ENCODE measurements around the gene GALNT9.

DNA sequence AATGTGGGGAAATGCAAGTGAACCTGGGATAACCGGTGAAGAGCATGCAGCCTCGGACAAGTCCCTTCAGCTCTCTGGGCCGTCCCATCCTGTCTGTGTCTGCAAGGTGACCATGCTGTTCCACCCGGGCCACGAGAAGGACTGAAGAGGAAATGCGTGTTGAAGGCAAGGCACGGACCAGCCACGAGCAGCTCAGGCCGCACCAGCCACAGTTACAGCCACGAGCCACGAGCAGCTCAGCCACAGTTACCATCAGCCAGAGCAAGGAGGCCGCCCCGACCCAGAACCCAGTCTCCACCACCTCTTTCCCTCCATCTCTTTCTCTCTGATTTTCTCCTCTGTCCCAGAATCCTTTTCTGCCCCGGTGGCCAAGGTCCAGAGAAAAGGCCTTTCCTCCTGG, 18.8 kb upstream of the GALNT9 start:
- TF ChIP-seq, protein P1, sequence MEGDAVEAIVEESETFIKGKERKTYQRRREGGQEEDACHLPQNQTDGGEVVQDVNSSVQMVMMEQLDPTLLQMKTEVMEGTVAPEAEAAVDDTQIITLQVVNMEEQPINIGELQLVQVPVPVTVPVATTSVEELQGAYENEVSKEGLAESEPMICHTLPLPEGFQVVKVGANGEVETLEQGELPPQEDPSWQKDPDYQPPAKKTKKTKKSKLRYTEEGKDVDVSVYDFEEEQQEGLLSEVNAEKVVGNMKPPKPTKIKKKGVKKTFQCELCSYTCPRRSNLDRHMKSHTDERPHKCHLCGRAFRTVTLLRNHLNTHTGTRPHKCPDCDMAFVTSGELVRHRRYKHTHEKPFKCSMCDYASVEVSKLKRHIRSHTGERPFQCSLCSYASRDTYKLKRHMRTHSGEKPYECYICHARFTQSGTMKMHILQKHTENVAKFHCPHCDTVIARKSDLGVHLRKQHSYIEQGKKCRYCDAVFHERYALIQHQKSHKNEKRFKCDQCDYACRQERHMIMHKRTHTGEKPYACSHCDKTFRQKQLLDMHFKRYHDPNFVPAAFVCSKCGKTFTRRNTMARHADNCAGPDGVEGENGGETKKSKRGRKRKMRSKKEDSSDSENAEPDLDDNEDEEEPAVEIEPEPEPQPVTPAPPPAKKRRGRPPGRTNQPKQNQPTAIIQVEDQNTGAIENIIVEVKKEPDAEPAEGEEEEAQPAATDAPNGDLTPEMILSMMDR (IDR thresholded peaks at IDR 0.05; ENCODE audit: insufficient read depth, low read depth, low read length), result no peak
- TF ChIP-seq EZH2 (IDR thresholded peaks at IDR 0.05; ENCODE audit: insufficient read depth, low read length), result no peak

All from astrocyte (in vitro differentiated cells and primary cell).